HG02763 (cell line): ENCODE data around the gene RUSC2.
"Not testable (repeated sequence)": the region's sequence is repeated elsewhere in the genome, so short reads cannot be mapped to it uniquely, and the experiment has no call there.

Source experiments
- ATAC-seq: cut with Tn5 transposase; IDR thresholded peaks from one replicate; pipeline ENCODE4 v1.9.1; 2021; ENCODE audit warnings: mild to moderate bottlenecking, moderate library complexity; ENCODE audit not compliant: unreplicated experiment

RUSC2 gene

DNA sequence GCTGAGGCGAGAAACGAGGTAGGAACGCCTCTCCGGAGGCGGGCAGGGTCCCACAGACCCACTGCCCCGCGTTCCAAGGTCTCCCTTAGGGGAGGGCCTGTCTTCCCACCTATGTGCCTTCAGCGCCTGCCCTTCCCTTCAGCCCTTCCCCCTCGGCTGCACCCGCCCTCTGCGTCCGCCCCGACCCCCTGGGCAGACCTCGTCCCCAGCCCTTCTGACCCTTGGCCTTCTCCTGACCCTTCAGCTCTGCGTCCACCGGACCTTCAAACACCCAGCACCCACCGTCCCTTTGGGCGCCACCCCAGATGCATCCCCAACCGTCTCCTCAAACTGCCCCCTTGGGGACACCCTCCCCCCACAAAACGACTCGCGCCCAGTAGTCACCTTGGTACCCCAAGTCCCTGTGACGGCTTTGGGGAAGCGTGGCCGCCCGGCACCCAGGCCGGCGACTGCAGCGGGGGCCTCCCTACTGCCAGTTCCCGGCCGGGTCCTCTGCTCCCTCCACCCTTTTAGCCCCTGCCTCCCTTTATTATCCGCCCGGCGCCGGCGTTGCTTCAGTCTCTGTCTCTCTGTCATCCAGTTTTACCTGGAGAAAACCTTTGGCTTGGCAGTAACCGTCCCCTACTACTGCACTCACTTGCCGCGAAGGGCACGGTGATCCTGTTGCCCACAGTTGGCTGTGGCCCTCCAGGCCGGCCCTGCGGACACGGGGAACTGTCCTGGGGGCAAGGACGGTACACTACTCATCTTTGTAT, 421 bp downstream of the RUSC2 start:
- ATAC-seq, result no peak

- no peak for ATAC-seq
Observed at GRCh38 chr9:35490910-35491465, 1.1 kb downstream of the RUSC2 start.

DNA sequence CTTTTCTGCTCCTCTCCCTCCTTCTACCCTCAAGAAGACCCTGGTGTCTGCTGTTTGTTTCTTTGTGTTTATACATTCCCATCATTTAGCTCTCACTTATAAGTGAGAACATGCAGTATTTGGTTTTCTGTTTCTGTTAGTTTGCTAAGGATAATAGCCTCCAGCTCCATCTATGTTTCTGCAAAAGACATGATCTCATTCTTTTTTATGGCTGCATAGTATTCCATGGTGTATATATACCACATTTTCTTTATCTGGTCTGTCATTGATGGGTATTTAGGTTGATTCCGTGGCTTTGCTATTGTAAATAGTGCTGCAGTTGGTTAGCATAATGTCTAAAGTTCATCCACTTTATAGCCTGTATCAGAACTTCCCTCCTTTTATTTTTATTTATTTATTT, 3.2 kb downstream of the RUSC2 start:
- ATAC-seq, result not testable (repeated sequence)

GRCh38 chr9:35495984-35496383, 6.1 kb downstream of the RUSC2 start:
- ATAC-seq, result no peak

- ATAC-seq, result not testable (repeated sequence)
Observed at GRCh38 chr9:35498245-35498644, 8.3 kb downstream of the RUSC2 start.

DNA sequence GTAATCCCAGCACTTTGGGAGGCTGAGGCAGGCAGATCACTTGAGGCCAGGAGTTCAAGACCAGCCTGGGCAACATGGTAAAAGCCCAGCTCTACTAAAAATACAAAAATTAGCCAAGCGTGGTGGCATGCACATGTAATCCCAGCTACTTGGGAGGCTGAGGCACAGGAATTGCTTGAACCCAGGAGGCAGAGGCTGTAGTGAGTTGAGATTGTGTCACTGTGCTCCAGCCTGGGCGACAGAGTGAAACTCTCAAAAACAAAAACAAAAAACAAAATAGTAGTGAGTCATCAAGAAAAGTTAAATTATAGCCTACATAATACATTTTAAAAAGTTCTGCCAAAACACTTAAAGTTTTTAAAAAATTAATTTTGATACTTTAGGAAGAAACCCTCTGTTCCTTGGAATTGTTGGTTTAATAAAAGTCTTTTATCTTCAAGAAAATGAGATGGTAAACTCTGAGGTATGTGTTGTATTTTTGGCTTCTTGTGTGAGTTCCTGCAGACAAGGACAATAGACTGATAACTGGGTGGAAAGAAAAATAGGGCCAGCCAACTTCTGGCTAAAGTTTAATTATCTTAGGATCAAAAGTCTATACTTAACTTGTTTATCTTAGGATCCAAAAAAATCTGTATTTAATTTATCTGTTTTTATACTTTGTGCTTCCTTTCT, 9.3 kb downstream of the RUSC2 start:
- ATAC-seq, result no peak

- ATAC-seq, result no peak
Observed at GRCh38 chr9:35499701-35500030, 9.8 kb downstream of the RUSC2 start.

- ATAC-seq, result no peak
Observed at GRCh38 chr9:35500130-35500748, 10.3 kb downstream of the RUSC2 start.

- ATAC-seq, result no peak
Observed at GRCh38 chr9:35501946-35502345, 12.0 kb downstream of the RUSC2 start.

GRCh38 chr9:35506359-35506758, 16.4 kb downstream of the RUSC2 start:
- no peak for ATAC-seq

DNA sequence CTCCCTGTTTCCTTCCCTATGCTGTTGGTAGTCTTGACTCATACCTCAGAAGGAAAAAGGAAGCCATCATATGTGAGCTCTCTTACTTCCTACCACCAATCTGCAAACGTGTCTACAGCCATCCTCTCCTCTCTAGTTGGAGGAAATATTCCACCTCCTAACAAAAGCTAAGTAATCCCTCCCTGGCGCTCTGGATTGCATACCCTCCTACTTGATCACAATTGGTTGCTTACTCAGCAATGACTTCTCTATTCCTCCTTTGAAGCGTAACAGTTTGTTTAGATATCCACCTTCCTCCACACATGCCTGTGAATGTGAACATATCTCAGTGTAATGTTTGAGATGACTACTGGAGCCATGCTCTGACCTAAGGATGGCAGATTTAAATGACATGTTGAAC, 18.2 kb downstream of the RUSC2 start:
- ATAC-seq, result no peak

DNA sequence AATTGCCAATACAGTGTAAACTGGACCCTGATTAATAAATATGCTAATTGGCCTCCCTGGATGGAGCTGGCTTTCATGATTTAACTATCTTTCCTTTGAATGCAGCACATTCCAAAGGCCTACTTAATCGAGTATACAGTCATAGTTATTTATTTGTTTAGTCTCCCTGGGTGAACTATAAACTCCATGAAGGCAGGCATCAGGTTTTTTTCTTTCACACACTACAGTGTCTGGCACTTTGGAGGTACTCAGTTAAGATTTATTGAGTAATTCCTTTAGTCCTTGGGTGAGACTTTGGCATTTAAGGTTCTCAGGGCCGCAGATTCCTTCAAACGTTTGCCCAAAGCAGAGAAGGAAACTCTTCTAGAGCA, 20.5 kb downstream of the RUSC2 start:
- ATAC-seq, result no peak

DNA sequence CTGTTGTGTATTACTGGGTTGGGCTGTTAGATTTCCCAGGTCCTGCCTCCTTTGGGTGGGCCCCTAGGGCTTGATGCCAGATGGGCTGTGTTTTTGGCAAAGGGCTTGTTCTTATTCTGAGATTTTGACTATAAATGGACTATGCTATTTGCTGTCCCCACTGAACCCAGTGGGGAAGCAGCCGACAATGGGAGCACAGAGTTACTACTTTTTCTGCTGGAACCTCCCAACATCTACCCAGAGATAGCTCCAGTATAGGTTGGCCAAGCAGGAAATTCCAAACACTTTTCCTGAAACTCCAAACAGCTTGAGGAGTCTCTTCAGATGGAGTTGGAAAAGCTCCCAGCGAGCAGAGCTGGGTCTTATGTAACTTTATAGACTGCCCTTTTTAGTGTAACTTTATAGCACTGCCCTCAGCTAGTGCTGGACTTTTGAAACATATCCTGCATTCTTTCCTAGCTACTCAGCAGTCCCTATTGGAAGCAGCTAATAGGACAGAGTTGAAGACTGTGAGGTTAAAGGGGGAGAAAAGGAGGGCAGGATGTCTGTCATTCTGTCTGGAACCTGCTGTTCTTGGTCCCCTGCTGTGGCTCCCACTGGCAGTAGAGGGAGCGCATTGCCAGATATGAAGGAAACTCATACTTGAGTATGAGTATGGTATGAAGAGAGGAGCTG, 21.0 kb downstream of the RUSC2 start:
- ATAC-seq, result no peak

GRCh38 chr9:35511453-35511852, 21.5 kb downstream of the RUSC2 start:
- no peak for ATAC-seq

DNA sequence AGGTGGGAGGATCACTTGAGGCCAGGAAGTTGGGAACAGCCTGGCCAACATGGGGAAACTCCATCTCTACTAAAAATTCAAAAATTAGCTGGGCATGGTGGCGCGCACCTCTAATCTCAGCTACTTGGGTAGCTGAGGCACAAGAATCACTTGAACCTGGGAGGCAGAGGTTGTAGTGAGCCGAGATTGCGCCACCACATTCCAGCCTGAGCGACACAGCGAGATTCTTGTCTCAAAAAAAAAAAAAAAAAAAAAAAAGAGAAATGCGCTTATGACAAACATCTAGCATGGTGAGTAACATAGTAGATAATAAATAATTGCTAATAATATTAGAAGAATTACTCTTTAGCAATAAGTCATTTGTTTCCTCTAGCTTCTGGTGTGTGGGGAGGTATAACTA, 25.9 kb downstream of the RUSC2 start:
- no peak for ATAC-seq

DNA sequence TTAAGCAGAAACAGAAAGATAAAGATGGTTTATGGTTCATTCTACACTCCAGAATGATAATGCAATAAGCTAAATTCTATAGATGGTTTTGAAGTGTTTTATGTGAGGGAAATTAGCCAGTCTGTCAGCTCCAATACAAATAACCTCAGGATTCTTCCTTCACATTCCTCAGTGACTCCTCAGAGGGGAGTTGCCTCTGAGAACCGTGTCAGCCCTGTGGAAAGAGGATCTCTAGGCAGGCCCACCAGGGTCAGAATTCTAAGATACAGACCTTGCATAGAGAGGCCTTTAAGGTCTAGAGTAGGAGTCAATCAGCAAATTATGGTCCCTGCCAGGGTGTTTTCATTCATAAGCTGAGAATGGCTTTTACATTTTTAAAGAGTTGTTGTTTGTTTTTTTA, 26.6 kb downstream of the RUSC2 start:
- ATAC-seq, result no peak

DNA sequence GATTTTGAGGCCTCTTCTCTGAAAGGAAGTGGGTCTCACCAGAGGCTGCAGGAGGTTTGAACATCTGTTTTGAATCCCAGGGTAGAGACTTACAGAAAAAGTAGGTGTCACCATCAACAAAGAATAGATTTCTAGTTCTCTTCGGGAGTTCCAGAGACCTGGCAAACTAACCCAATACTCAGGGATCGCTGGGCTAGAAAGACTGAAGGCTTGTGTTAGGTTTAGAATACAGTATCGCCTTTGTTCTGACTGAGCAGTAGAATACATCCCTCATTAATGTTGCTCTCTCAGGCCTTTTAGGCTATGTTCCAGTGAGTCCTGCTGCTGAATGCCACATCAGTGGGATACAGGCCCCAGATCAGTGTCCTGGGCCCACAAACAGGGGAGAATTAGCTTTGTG, 27.2 kb downstream of the RUSC2 start:
- no peak for ATAC-seq

DNA sequence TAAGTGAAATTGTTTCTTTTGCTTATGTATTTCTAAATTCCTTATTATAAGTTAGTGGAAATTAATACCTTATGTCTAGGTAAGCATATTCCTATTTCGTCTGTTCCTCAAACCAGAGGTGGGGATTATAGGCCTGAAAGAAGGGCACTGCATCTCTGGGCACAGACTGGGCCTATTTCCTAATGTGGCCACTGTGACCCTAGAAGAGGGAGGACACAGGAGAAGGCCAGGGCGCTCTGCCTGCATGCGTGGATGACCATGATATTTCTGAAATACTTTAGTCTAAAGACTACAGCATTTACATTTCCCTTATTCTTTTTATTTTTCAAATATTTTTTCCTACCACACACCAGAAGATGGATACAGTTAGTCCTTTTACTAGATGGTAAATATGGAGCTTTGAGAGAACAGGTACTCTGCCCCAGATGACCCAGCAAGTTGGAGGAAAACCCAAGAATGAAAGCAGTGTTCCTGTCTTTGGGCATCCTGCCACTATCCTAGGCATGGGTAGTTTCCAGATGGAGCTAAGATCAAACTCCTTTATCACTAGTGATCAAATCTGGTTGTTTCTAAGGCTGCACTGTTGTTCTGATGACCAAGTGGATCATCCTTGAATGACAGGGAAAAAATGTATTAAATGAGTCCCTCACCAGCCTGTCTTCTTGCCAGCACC, 27.8 kb downstream of the RUSC2 start:
- ATAC-seq, result no peak

DNA sequence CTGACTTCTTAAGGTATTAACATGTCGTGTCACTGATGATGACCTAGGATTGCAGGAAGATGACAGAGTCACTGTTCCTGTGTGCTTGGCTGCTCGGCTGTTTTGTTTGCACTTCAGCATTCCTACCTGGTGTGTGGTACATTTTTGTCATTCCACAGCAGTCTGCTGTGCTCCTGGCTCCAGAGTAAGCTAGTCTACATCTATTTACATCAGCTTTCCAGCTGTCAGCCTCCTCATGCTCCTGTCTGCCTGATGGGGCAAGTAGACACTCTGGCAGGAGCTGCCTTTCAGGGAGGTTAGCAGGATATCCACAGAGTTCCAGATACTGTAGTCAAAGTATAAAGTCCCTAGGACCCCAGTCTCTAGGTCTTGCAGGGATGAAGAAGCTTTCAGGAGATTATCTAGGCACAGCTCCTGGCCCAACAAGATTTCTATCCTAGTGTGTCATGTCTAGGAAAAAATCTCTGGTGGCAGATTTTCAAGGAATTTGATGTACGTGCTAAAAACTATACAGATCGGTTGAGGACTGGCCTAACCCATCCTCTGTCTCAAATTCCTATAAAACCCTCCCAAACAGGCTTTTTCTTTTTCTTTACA, 28.4 kb downstream of the RUSC2 start:
- ATAC-seq, result no peak

DNA sequence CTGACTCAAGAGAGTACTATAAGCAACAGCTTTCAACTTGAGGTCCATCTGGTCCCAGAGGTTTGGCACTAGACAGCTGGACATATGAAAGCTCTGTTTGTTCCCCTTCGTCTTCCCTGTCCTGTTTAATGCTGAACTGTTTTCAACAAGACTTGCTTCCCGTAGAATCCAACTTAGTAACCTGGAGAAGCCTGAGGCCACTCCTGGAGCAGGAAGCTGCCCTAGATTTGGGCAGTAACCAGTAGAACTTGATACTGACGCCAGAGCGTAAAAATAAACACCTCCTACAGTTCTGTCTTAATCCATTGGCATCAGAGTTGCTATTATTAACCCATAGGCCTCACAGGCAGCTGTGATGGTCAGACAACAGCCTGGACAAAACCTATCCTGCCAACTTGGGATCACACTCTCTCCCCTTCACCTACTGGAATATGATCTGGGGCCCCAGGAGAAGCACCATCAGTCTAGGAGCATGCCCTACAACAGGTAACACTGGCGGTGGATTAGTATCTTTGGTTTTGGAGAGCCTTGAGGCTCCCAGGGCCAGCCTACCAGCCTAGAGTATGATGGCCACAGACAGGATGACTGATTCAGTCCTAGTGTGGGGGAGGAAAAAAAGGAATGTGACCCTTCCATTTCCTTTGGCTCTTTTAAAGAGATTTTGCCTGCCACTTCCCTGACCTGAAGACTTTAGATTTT, 29.2 kb downstream of the RUSC2 start:
- no peak for ATAC-seq
